Lower leg skin (tissue), 4 donors: ENCODE data around the gene ZBTB12. TPM values are rescaled to one million over a fixed set of nuclear protein-coding genes. Genes with fewer than 3 reads are reported as not detected.

Experiments used
- DNase-seq, 2 donors: peaks; one replicate each; pipeline ENCODE4 v3.0.0-alpha.2; 2019; ENCODE audit warnings: low spot score in 2 of 2
- H3K4me3 ChIP-seq: fragments of 200-600 bp; sonication (generic); 2 replicates; pipeline ENCODE4 v1.5.1; 2017; ENCODE audit warnings: mild to moderate bottlenecking, low read depth; ENCODE audit not compliant: poor library complexity, severe bottlenecking
- POLR2A ChIP-seq, 2 donors: fragments of 450-650 bp; IDR thresholded peaks; one replicate each; pipeline ENCODE4 v1.6.1; 2016 to 2017; ENCODE audit warnings: antibody characterized with exemption in 2 of 2, mild to moderate bottlenecking in 1 of 2, moderate library complexity in 1 of 2
- WGBS, 2 donors: methylation state at CpG; one replicate each; pipeline ENCODE4 v1.1.5; 2018; 5-methylcytosine and 5-hydroxymethylcytosine counted together
- intact Hi-C: fragments of 100-400 bp; cut with DNase I; formaldehyde crosslinking; loops from one replicate; pipeline ENCODE4 v1.15.0; 2023; ENCODE audit warnings: low total_unique reads
- total RNA-seq, 4 donors: library from RNA; depleted of rRNA; stranded (reverse); fragments of >200 nt; gene quantifications; one replicate each; pipeline ENCODE4 v1.1.0, GENCODE V29; 2016
- TF ChIP-seq, protein P1 (sequence below), 3 donors: fragments of 450-650 bp; IDR thresholded peaks; one replicate each; pipeline ENCODE4 v1.5.1; 2016; ENCODE audit warnings: antibody characterized with exemption in 3 of 3, mild to moderate bottlenecking in 3 of 3, moderate library complexity in 2 of 3

Gene ZBTB12
- total RNA-seq, 4 donors from 2014 or later: 0.25 to 1.6 (median 0.77) TPM

DNA sequence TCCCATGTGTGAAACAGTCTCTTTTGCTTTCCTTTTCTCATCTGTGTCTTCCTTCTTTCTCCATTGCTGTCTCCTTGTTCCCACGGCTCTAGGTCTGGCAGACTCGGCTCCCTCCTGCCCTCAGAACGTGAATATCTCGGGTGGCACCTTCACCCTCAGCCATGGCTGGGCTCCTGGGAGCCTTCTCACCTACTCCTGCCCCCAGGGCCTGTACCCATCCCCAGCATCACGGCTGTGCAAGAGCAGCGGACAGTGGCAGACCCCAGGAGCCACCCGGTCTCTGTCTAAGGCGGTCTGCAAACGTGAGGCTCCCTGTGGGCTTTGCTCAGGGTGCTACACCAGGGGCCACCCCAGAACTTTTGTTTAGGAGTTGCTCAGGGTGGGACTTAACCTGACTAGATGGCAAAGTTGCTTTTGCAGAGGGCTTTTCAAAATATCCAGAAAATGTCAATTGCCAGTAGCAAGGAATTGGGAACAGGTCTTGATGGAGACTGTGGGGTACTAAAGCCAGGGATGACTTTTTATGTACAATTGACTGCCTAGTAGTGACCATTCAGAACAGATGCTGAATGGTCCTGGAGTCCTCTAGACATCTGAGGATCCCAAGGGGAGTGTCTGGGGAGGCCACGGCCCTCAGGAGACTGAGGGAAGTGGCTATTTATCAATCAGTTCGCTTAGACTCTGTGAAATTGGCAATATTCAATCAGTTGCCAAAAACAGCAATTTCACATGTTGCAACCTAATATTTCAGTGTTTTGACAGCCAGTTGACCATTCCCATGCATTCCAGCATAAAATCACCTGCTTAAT is 26.2 kb upstream of the ZBTB12 start:
- intact Hi-C loops: no loop called here
- DNase-seq: no peak
- TF ChIP-seq POLR2A (IDR thresholded peaks at IDR 0.05): no peak
- TF ChIP-seq, protein P1, sequence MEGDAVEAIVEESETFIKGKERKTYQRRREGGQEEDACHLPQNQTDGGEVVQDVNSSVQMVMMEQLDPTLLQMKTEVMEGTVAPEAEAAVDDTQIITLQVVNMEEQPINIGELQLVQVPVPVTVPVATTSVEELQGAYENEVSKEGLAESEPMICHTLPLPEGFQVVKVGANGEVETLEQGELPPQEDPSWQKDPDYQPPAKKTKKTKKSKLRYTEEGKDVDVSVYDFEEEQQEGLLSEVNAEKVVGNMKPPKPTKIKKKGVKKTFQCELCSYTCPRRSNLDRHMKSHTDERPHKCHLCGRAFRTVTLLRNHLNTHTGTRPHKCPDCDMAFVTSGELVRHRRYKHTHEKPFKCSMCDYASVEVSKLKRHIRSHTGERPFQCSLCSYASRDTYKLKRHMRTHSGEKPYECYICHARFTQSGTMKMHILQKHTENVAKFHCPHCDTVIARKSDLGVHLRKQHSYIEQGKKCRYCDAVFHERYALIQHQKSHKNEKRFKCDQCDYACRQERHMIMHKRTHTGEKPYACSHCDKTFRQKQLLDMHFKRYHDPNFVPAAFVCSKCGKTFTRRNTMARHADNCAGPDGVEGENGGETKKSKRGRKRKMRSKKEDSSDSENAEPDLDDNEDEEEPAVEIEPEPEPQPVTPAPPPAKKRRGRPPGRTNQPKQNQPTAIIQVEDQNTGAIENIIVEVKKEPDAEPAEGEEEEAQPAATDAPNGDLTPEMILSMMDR (IDR thresholded peaks at IDR 0.05): no peak
- H3K4me3 ChIP-seq: no peak overlapping the region
- WGBS, 2 donors: 72 to 73% methylated on average over 10 to 11 of the region's 11 CpGs

DNA sequence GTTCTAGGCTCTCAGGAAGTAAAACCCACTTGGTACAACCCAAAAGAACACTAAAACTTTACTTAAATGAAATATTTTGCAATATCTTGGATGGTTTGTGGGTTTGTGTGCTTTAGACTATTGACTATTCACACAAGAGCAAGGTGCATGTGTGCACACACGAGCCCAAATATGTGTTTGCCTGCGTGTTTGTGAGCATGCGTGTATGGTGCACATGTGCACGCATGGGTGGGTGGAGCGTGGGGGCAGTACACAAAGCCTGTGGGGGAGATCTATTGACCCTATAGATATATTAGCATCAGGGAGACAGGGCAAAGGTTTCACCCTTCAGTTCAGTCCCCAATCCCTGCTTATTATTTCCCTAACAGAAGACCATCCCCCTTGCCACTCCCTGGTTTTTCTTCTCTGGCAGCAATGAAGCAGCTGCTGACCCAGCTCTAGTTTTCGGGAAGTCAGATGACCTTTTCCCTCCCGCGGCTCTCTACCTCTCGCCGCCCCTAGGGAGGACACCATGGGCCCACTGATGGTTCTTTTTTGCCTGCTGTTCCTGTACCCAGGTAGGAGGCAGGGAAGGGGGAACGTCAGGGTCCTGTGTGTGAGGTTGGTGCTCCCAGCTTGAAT is 25.5 kb upstream of the ZBTB12 start, which contains the start of gene C2:
Gene C2, plus strand, starts transcription at position 476 of the 621 bp plus-strand sequence. Its CDS starts 36 bp downstream, at position 512.
- DNase-seq: no peak
- intact Hi-C loops: no loop called here
- 66 to 77% methylated on average over 11 of the region's 11 CpGs for WGBS, 2 donors
- TF ChIP-seq, protein P1 (IDR thresholded peaks at IDR 0.05): no peak
- TF ChIP-seq POLR2A (IDR thresholded peaks at IDR 0.05): no peak
- H3K4me3 ChIP-seq: no peak within 1 kb of the TSS

DNA sequence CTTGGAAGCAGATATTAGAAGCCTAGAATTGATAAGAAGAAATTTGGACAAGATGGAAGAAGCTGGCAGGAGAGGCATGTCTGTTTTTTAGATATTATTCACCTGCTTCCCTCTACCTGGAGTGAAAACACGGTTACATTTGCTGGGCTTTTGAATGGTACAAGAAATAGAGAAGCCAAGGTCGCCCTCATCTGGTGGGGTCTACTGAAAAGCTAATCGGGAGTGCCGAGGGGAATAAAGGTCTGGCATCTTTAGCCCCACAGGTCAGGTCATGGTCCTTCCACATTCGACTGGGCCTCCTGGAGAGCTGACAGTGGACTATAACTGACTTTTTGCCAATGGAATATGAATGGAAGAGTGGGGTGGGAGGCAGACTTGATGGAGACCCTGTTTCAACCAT is 21.1 kb upstream of the ZBTB12 start:
- DNase-seq: no peak
- no peak for TF ChIP-seq POLR2A (IDR thresholded peaks at IDR 0.05)
- no peak overlapping the region for H3K4me3 ChIP-seq
- intact Hi-C loops: no loop called here
- 16 to 25% methylated on average over 5 of the region's 5 CpGs for WGBS, 2 donors

DNA sequence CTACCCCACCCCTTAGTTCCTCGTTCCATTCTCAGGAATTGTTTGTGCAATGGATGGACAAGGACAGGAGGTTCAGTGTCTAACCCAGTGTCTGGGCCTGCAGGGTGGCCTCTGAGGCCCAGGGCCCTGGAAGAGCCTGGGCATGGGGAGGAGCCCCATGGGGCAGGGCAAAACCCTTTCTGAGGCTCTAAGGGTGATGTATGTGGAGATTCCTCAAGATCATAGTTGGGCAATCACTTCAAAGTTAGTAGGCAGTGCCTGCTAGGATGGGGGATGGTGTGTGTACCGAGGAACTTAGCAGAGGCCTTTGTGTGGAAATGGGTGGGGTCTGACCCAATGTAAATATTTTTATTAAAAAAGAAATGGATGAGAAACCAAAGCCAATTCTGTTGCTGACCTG is 18.9 kb upstream of the ZBTB12 start:
- H3K4me3 ChIP-seq: no peak overlapping the region
- 74 to 84% methylated on average over 2 of the region's 2 CpGs for WGBS, 2 donors
- intact Hi-C loops: no loop called here
- no peak for TF ChIP-seq POLR2A (IDR thresholded peaks at IDR 0.05)
- TF ChIP-seq, protein P1 (IDR thresholded peaks at IDR 0.05): no peak
- DNase-seq: no peak

DNA sequence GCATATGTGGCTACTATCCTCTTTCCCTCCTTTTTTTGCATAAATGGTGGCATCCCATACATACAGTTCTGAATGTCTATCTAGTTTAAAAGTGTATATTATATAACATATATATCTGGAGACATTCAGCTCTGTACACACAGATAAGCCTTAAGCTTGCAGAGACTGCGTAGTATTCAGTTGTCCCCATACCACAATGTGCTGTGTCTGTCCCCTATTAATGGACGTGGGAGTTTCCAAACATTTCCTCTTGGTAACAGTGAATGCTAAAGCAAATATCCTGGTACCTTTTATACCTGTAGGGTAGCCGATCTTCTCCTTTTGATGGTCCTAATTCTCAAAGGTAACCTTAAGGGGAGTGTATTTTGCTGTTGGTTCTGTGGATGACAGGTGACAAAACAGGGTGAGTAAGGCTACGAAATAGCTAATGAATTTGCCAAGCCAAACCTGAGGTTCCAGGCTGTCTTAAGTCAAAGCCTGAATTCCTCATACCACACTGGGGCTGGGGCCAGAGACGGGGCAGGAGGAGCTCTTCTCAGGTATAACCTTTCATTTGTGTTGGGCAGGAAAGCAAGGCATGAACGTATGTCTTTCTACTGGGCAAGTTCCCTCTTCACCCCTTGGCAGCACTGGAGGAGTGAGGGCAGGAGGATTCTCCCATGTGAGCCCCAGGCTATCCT is 17.9 kb upstream of the ZBTB12 start:
- no peak for TF ChIP-seq POLR2A (IDR thresholded peaks at IDR 0.05)
- TF ChIP-seq, protein P1 (IDR thresholded peaks at IDR 0.05): no peak
- intact Hi-C loops: no loop called here
- WGBS, 2 donors: 71 to 76% methylated on average over 6 of the region's 6 CpGs
- no peak for DNase-seq
- no peak overlapping the region for H3K4me3 ChIP-seq
